ACHN (cell line): Measurements from ENCODE around the gene LEFTY1.
"Not testable (repeated sequence)": the region's sequence is repeated elsewhere in the genome, so short reads cannot be mapped to it uniquely, and the experiment has no call there.

ENCODE experiments used
- DNase-seq: peaks from one replicate; pipeline ENCODE4 v3.0.0-alpha.2; 2015
- in situ Hi-C: cut with HindIII; loops from 2 replicates; pipeline ENCODE4 v1.10.0; 2017; ENCODE audit warnings: low sequenced_read_pairs, low pct_ligation_motif_present, low pct_unique_long_range_greater_than_20kb

Gene LEFTY1

DNA sequence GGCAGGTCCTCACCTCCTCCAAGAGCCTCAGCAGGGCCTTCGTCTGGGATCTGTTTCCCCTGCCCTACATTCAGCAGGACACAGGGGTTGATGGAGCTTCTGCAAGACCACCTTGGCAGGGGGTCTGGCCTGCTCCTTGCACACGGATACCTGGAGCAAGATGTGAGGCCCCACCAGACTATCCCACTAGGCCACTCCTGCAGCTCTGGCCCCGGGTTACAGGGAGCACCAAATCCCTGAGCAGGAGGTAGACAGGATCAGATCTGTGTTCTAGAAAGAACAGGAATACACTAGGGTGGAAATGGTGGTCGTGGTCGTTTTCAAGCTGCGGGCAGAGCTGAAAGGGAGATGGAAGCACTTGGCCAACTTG lies 45.5 kb downstream of the LEFTY1 start:
- no peak for DNase-seq
- in situ Hi-C loops: no loop called here

DNA sequence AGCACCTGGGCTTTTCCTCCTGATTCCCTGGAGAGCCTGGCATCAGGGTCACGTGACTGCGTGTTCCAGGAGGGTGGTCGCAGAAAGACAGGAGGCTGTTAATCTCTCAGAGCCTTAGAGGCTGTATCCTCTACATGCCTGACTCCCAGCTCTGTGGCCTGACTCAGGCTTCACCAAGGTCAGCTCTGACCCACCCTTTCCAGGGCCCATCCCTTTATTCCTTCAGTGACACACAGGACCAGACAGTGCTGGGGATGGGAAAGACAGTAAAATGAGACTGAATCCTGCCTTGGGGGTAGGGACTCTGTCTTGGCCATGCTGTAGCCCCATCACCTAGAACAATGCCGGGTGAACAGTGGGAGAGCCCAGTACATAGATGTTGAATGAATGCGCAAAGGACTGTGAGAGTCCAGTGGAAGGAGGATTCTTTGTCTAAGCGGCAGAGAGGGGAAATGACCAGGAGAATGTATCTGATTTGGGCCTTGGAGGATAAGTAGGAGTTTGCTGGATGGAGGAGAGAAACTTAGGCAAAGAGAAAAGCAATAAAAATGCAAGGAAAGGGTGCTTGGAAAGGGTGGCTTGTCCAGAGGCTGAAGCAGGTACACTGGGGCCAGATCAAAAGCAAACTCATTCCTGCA lies 46.0 kb downstream of the LEFTY1 start:
- in situ Hi-C loops: no loop called here
- DNase-seq: no peak

DNA sequence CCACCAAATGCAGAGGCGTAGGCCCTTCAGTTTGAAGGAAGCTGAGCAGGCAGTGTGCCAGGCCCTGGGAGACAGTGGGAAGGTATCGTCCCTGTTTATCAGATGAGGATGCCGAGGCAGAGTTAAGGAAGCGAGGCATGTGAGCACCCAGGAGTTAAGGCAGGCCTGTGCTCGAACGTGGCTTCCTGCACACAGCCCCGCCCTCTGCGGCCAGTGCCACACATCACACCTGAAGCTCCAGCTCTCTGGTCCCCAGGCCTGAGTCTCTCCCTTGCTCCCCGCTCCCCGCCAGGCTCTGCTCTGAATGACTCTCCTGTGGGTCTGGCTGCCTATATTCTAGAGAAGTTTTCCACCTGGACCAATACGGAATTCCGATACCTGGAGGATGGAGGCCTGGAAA lies 46.9 kb downstream of the LEFTY1 start:
- in situ Hi-C loops: no loop called here
- DNase-seq: no peak

DNA sequence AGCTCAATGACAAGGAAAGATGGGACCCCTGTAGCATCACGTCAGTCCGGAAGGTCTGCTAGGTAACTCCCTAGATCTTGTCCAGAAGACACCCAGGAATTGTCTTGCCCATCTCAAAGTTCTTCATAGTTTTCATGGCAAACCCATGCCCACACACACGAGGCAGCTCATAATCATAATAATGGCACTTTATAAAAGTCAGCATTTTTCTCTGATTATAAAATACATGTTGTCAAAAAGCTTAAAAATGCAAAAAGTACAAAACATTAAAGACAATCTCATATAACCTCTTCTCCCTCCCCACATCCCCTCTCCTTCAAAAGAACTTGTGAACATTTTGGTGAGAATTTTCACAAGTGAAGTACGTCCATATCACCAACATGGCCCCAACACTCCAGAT lies 48.2 kb downstream of the LEFTY1 start:
- in situ Hi-C loops: no loop called here
- DNase-seq: no peak

DNA sequence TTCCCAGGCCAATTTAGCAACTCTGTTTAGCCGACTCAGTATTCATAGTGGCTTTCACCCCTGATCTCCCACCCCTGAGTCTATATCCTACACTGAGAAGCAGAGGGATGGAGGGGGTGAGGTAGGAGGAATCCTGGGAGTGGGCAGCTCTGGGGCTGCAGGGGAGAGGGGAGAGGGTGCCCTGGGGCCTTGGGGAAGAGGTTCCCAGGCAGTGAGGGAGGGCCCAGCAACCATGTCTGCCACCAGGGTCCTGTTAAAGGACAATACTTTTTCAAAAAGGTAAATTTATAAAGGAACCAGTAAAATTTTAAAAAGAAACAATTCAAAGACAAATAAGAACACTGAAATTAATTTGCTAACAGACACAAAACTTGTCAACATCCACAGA lies 48.7 kb downstream of the LEFTY1 start:
- in situ Hi-C loops: no loop called here
- no peak for DNase-seq

DNA sequence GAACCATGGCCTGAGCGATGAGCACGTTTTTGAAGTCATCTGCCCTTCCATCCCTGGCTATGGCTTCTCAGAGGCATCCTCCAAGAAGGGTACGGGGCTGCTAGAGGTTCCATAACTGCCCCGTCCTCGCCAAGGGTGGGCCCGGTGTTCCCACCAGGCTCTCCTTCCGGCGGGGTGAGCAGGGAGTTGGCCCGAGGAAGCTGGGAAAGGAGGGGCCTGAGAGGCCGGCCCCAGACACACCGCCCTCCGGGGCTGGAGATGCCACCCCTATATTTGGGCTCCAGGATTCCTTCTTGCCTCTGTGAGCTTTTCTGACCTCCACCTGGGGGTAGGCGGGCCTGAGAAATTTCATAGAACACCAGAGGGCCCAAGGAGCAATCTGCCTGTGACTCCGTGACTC lies 50.2 kb downstream of the LEFTY1 start:
- no peak for DNase-seq
- in situ Hi-C loops: no loop called here

DNA sequence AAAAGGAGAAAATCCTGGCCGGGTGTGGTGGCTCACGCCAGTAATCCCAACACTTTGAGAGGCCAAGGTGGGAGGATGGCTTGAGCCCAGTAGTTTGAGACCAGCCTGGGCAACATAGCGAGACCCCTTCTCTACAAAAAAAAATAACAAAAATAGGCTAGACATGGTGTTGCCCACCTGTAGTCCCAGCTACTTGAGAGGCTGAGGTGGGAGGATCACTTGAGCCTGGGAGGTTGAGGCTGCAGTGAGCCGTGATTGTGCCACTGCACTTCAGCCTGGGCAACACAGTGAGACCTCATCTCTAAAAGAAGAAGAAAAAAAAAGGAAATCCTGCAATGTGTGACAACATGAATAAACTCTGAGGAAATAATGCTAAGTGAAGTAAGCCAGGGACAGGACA lies 52.6 kb downstream of the LEFTY1 start:
- in situ Hi-C loops: not testable (repeated sequence)

More for the DNA sequence above, 52.6 kb downstream of the LEFTY1 start:
- DNase-seq: not testable (repeated sequence)
